GM19193 (cell line): Measurements from ENCODE around the gene STK11.
A peak's percentile ranks its signal among the peaks of the same experiment; 100 is the strongest.

ENCODE experiments used
- POLR2A ChIP-seq: IDR thresholded peaks from 4 replicates; pipeline ENCODE4 v1.6.1; 2011; ENCODE audit not compliant: insufficient read depth, insufficient read length; ENCODE audit errors: extremely low read depth

STK11 gene

GRCh38 chr19:1264801-1265614 is 59.4 kb downstream of the STK11 start:
- TF ChIP-seq POLR2A: no peak

DNA sequence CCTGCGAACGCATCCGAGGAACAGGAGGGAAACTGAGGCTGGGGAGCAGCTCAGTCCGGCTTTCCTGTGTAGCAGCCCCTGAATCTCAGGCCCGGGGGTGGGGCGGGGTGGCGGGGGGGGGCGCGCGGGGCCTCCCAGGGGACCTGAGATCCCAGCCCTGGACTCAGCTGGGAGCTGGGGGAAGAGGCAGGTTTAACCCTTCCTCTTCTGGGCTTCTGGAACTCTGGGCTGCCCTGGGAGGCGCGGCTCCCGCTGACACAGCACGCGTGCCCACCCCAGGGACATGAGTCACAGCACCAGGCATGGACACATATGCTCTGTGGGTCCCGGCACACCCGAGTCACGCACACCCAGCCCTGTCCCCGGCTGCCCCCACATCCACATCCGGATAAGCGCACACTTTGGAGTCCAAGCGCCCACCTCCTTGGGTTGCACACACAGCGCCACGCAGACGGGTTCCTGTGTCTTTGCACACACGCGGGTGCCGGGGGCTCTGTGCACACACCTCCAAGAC is 60.1 kb downstream of the STK11 start:
- TF ChIP-seq POLR2A: no peak

DNA sequence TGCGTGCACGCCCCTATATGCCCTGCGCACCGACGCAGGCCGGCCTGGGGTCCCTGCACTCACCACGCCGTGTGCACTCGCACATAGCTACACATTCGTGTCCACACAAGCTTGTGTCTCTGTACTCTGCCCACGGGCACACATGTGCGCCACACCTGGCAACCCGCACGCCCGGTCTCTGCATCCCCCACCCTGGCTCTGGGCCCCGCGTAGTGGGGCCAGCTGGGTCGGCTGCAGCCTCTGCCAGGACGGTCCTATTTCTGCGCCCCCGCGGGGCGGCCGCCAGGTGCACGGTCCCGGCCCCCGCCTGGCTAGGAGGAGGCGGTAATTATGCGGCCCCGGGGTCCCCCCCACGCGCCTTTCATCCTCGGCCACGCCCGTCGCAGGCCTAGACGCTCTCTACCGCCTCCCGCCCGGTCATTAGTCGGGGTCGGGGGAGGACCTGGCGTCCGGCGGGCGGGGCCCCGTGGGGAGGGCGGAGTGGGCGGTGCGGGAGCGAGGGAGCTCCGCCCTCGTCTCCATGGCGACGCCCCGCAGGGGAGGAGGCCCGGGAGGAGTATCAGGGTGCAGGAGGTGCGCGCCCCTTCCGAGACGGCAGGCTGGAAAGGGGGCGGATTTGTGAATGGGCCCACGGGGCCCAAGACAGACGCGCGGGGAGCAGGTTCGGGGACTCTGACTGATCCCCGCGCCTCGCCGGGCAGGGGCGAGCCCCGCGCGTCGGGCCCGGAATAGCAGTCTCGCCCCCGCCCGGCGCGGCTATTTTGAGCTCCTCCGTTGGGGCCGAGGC is 60.7 kb downstream of the STK11 start:
- no peak for TF ChIP-seq POLR2A

DNA sequence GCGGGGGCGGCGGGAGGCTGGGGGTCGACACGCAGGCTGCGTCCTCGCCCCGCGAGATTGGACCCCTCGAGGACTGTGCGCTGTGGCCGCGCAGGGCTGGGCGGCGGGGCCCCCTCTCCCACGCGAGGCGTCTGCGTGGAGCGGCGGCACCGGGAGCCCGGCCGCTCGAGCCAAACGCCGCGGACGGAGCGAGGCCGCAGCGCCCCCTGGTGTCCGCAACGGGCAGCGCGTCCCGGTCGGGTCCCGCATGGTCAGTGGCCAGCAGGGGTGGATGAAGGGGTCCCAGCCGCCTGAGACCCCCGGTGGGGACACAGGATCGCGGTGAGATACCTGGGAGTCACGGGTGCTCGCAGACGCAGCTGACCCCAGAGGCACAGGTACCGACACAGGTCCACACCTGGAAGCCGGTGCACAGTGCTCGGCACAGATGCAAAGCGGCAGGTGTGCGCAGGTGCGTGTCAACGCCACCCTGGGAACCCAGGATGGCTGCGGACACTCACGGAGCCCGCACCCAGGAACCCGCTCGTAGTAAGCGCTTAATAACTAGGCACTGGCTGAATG is 61.4 kb downstream of the STK11 start:
- no peak for TF ChIP-seq POLR2A

DNA sequence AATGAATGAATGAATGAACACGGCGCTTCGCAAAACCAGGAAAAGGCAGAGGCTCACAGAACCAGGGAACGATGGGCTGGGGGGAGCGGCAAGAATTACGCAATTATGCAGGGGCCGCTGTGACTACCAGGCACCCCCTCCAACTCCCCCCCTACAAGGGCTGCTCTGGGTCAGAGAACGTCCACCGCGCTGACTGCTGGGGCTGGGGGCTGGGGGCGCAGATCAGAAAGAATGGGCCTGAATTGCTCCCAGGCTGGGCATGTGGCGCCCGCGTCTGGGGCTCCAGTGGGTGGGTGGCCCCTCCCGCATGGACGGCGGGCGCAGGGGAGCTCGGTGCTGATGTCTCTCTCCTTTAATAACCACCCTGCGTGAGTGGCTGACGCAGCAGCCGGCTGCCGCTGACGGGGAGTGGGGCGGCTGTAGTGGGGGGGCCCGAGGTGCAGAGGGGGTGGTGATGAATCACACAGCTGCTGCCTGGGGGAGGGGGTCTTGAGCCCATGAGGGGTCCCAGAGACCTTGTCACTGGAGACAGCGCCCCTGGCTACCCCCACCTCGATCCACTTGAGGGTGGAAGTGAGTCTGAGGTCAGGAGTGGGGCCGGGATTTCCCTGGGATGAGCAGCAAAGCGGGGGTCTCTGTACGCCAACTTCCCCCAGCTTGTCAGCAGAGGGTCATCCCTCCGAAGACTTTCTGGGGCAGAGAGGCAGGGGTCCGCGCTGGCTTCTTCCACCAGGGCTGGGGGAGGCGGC is 62.1 kb downstream of the STK11 start:
- no peak for TF ChIP-seq POLR2A

DNA sequence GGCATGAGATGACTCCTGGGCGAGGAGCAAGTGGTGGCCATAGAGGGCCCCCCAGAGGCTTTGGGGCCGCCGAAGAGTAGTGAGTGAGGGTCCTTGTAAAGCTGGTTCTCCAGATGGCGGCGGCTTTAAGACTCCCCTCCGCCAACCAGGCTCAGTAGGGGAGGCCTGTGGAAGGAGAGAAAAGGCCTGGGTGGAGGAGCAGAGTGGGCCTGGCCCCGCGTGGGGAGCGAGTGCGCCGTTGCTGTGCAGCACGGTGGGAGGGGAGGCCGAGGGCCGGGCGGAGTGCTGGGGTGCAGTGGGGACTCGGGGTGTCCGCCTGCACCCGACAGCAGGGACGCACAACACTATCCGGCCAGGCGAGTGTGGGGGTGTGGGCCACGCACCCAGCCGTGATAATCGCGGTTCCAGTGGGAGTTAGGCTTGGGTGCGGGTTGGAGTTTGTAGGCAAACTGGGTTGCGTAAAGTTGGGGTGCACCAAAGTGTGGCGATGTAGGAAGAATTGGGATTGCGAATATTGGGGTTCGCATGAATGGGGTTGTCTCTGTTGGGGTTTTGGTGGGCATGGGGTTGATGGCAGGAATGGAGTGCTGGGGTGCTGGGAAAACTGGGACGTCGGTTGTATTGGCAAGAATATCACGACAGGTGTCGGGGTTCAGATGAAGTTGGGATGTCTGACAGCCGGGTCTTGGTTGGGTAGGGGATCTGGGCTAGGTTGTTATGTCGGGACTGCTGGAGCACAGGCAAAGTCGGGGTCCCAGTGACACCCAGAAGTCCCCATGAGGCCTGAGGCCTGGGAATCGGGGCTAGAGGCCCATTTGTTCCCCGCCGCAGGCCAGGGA is 62.9 kb downstream of the STK11 start:
- TF ChIP-seq POLR2A: no peak

DNA sequence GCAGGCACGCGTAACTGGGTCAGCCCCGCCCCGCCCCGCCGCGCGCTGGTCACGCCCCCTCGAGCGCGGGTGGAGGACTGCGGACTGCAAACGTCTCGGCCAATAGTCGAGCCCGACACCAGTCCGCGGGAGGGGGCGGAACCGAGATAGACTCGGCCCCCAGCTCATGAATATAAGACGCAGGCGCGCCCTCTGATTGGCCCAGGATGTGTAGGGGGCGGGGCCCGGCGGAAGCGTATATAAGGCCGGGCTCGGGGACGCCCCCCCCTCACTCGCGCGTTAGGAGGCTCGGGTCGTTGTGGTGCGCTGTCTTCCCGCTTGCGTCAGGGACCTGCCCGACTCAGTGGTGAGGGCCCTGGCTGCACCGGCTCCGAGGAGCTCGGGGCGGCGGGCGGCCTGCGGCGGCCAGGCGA is 63.5 kb downstream of the STK11 start, which contains the start of gene CIRBP:
TSS of gene CIRBP (plus strand) at position 268 of the 413 bp plus-strand sequence. CDS start 1,602 bp downstream, outside the sequence.
- TF ChIP-seq POLR2A: peak; percentile 100

- TF ChIP-seq POLR2A: peak; percentile 62
Observed at GRCh38 chr19:1269478-1270212, 64.1 kb downstream of the STK11 start.

DNA sequence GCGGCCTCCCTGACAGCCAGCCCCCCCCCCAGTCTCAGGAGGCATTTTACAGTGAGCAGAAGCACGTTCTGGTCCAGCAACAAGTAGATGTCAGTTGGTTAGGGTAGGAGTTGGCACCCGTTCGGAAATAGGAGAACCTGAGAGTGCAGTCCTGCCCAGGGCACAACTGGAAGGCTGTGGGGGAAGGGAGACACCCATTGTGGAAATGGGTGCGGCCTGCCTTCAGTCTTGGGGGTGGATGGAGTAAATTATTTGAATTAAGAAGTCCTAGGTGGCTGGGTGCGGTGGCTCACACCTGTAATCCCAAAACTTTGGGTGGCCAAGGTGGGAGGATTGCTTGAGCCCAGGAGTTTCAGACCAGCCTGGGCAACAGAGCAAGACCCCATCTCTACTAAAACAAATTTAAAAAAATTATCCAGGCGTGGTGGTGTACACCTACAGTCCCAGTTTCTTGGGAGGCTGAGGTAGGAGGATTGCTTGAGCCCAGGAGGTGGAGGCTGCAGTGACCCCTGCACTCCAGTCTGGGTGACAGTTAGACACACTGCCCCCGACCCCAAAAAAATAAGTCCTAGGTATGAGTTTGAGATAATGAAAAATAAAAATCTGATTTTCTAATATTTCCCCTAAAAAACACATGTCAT is 64.8 kb downstream of the STK11 start:
- no peak for TF ChIP-seq POLR2A

GRCh38 chr19:1270854-1271527 is 65.4 kb downstream of the STK11 start:
- TF ChIP-seq POLR2A: no peak

GRCh38 chr19:1271528-1272422 is 66.2 kb downstream of the STK11 start:
- TF ChIP-seq POLR2A: peak; percentile 24

DNA sequence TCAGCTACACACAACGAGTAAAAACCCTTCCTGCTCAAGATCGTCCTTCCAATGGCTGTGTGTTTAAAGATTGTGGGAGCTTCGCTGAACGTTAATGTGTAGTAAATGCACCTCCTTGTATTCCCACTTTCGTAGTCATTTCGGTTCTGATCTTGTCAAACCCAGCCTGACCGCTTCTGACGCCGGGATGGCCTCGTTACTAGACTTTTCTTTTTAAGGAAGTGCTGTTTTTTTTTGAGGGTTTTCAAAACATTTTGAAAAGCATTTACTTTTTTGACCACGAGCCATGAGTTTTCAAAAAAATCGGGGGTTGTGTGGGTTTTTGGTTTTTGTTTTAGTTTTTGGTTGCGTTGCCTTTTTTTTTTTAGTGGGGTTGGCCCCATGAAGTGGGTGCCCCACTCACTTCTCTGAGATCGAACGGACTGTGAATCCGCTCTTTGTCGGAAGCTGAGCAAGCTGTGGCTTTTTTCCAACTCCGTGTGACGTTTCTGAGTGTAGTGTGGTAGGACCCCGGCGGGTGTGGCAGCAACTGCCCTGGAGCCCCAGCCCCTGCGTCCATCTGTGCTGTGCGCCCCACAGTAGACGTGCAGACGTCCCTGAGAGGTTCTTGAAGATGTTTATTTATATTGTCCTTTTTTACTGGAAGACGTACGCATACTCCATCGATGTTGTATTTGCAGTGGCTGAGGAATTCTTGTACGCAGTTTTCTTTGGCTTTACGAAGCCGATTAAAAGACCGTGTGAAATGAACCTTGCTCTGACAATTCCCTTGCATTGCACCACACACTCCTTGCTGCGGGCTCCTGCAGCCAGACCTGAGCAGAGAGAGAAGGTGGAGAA is 67.1 kb downstream of the STK11 start:
- no peak for TF ChIP-seq POLR2A
